ENCODE measurements around the gene CLK4. TPM values are rescaled to one million over a fixed set of nuclear protein-coding genes. Genes with fewer than 3 reads are reported as not detected.
"Not testable (repeated sequence)": the region's sequence is repeated elsewhere in the genome, so short reads cannot be mapped to it uniquely, and the experiment has no call there.

The CLK4 gene
- total RNA-seq, 2 experiments from 2014 or later = 34.3 to 38.0 TPM

- peaks cover 51% of the 10 kb centered on the region for H3K27me3 Mint-ChIP-seq
- DNase-seq = peak; percentile 36
- no peak within 1 kb of the TSS for H3K27ac Mint-ChIP-seq
- POLR2A ChIA-PET = no interaction called here
- peaks cover 7% of the 10 kb centered on the region for H3K4me1 Mint-ChIP-seq
- CTCF ChIA-PET = interaction anchor here (0.7 to 1.9 kb wide), 2 partner anchors 40 to 355 kb away, joined by 3 to 5 read pairs; no protein-coding TSS in a partner anchor
- peak within 1 kb of the TSS; percentile 54 for H3K4me3 Mint-ChIP-seq
- peaks cover 20% of the 10 kb centered on the region for H3K36me3 Mint-ChIP-seq (ENCODE audit: low read depth)
- peaks cover 20% of the 10 kb centered on the region for H3K9me3 Mint-ChIP-seq
Observed at GRCh38 chr5:178590141-178590923, 36.5 kb downstream of the CLK4 start, which contains the start of gene COL23A1. Gene COL23A1, minus strand, starts transcription at chr5:178590393.

- Mint-ChIP-seq H3K4me3 (peak overlapping the region; percentile 39), H3K9me3 (peaks cover 11% of the 10 kb centered on the region), H3K4me1 (peaks cover 7% of the 10 kb centered on the region), H3K27me3 (peaks cover 51% of the 10 kb centered on the region), H3K27ac (no peak overlapping the region), H3K36me3 (ENCODE audit: low read depth) (peaks cover 12% of the 10 kb centered on the region)
- CTCF ChIA-PET = interaction anchor here (0.7 to 1.9 kb wide), 2 partner anchors 41 to 354 kb away, joined by 3 to 5 read pairs; no protein-coding TSS in a partner anchor
- POLR2A ChIA-PET = no interaction called here
- no peak for DNase-seq
Observed at GRCh38 chr5:178589180-178590140, 37.4 kb downstream of the CLK4 start.

- peaks cover 51% of the 10 kb centered on the region for H3K27me3 Mint-ChIP-seq
- DNase-seq = no peak
- ChIA-PET CTCF (interaction anchor here (1.9 kb wide), 1 partner anchor 354 kb away, joined by 5 read pairs; no protein-coding TSS in a partner anchor), POLR2A (no interaction called here)
- peaks cover 6% of the 10 kb centered on the region for H3K9me3 Mint-ChIP-seq
- peaks cover 7% of the 10 kb centered on the region for H3K4me1 Mint-ChIP-seq
- H3K36me3 Mint-ChIP-seq (ENCODE audit: low read depth) = peaks cover 5% of the 10 kb centered on the region
- peak overlapping the region; percentile 39 for H3K4me3 Mint-ChIP-seq
- no peak overlapping the region for H3K27ac Mint-ChIP-seq
Observed at GRCh38 chr5:178588769-178589168, 38.1 kb downstream of the CLK4 start.

- Mint-ChIP-seq H3K27me3 (peaks cover 51% of the 10 kb centered on the region), H3K4me3 (no peak overlapping the region), H3K36me3 (ENCODE audit: low read depth) (peaks cover 5% of the 10 kb centered on the region), H3K9me3 (peaks cover 4% of the 10 kb centered on the region), H3K27ac (no peak overlapping the region), H3K4me1 (peaks cover 7% of the 10 kb centered on the region)
- CTCF ChIA-PET = no interaction called here
- POLR2A ChIA-PET = no interaction called here
- no peak for DNase-seq
Observed at GRCh38 chr5:178587763-178588611, 38.9 kb downstream of the CLK4 start.

- ChIA-PET POLR2A (no interaction called here), CTCF (interaction anchor here (0.6 kb wide), 1 partner anchor 382 kb away, joined by 3 read pairs; no protein-coding TSS in a partner anchor)
- Mint-ChIP-seq H3K27ac (no peak overlapping the region), H3K36me3 (ENCODE audit: low read depth) (peaks cover 4% of the 10 kb centered on the region), H3K4me1 (peaks cover 7% of the 10 kb centered on the region), H3K4me3 (no peak overlapping the region), H3K27me3 (peaks cover 43% of the 10 kb centered on the region), H3K9me3 (peaks cover 4% of the 10 kb centered on the region)
- DNase-seq = no peak
Observed at GRCh38 chr5:178586396-178586795, 40.5 kb downstream of the CLK4 start.

GRCh38 chr5:178585421-178585820 is 41.4 kb downstream of the CLK4 start:
- peaks cover 33% of the 10 kb centered on the region for H3K27me3 Mint-ChIP-seq
- H3K4me3 Mint-ChIP-seq; CTCF ChIA-PET; H3K36me3 Mint-ChIP-seq (ENCODE audit: low read depth); H3K4me1 Mint-ChIP-seq; POLR2A ChIA-PET; H3K9me3 Mint-ChIP-seq; H3K27ac Mint-ChIP-seq: not testable (repeated sequence)
- DNase-seq = peak; percentile 63

- DNase-seq = no peak
- Mint-ChIP-seq H3K36me3 (ENCODE audit: low read depth) (no peaks in the 10 kb centered on the region), H3K4me1 (no peaks in the 10 kb centered on the region), H3K9me3 (peaks cover 4% of the 10 kb centered on the region), H3K27ac (no peak overlapping the region), H3K27me3 (peaks cover 26% of the 10 kb centered on the region), H3K4me3 (no peak overlapping the region)
- CTCF ChIA-PET = interaction anchor here (0.6 to 0.8 kb wide), 2 partner anchors 9 to 347 kb away, joined by 3 read pairs; no protein-coding TSS in a partner anchor
- POLR2A ChIA-PET = no interaction called here
Observed at GRCh38 chr5:178583279-178583678, 43.6 kb downstream of the CLK4 start.

GRCh38 chr5:178582291-178582690 is 44.6 kb downstream of the CLK4 start:
- Mint-ChIP-seq H3K27me3 (peaks cover 22% of the 10 kb centered on the region), H3K27ac (no peak overlapping the region), H3K36me3 (ENCODE audit: low read depth) (no peaks in the 10 kb centered on the region), H3K9me3 (peaks cover 4% of the 10 kb centered on the region), H3K4me1 (no peaks in the 10 kb centered on the region), H3K4me3 (no peak overlapping the region)
- no peak for DNase-seq
- ChIA-PET POLR2A (no interaction called here), CTCF (no interaction called here)

GRCh38 chr5:178581621-178582020 is 45.2 kb downstream of the CLK4 start:
- peaks cover 4% of the 10 kb centered on the region for H3K9me3 Mint-ChIP-seq
- CTCF ChIA-PET = no interaction called here
- H3K27me3 Mint-ChIP-seq = peaks cover 18% of the 10 kb centered on the region
- H3K36me3 Mint-ChIP-seq (ENCODE audit: low read depth) = no peaks in the 10 kb centered on the region
- POLR2A ChIA-PET = no interaction called here
- H3K4me1 Mint-ChIP-seq = no peaks in the 10 kb centered on the region
- DNase-seq = no peak
- no peak overlapping the region for H3K4me3 Mint-ChIP-seq
- H3K27ac Mint-ChIP-seq = no peak overlapping the region

- Mint-ChIP-seq H3K27me3 (peaks cover 21% of the 10 kb centered on the region), H3K4me1 (no peaks in the 10 kb centered on the region), H3K4me3 (no peak overlapping the region), H3K36me3 (ENCODE audit: low read depth) (no peaks in the 10 kb centered on the region), H3K9me3 (peaks cover under 1% of the 10 kb centered on the region), H3K27ac (no peak overlapping the region)
- ChIA-PET POLR2A (no interaction called here), CTCF (no interaction called here)
- no peak for DNase-seq
Observed at GRCh38 chr5:178580271-178580955, 46.4 kb downstream of the CLK4 start.

GRCh38 chr5:178577944-178578343 is 48.9 kb downstream of the CLK4 start:
- Mint-ChIP-seq H3K27me3 (peaks cover 31% of the 10 kb centered on the region), H3K27ac (no peak overlapping the region), H3K4me1 (no peaks in the 10 kb centered on the region), H3K4me3 (no peak overlapping the region), H3K9me3 (no peaks in the 10 kb centered on the region), H3K36me3 (ENCODE audit: low read depth) (no peaks in the 10 kb centered on the region)
- CTCF ChIA-PET = no interaction called here
- no peak for DNase-seq
- POLR2A ChIA-PET = no interaction called here

GRCh38 chr5:178577376-178577839 is 49.4 kb downstream of the CLK4 start:
- no peak for DNase-seq
- ChIA-PET CTCF (no interaction called here), POLR2A (no interaction called here)
- Mint-ChIP-seq H3K36me3 (ENCODE audit: low read depth) (no peaks in the 10 kb centered on the region), H3K4me1 (no peaks in the 10 kb centered on the region), H3K27ac (no peak overlapping the region), H3K27me3 (peaks cover 31% of the 10 kb centered on the region), H3K9me3 (no peaks in the 10 kb centered on the region), H3K4me3 (no peak overlapping the region)

Measured in activated CD4-positive, alpha-beta T cell treated with anti-CD3 and anti-CD28 coated beads, Interleukin-2, amount 10 ng/mL, durations not matched to agents 7 days and 5 days (primary cell).